GM19395 (cell line): Measurements from ENCODE around the gene CDON.
"Not testable (repeated sequence)": the region's sequence is repeated elsewhere in the genome, so short reads cannot be mapped to it uniquely, and the experiment has no call there.

Experiments used
- ATAC-seq: cut with Tn5 transposase; IDR thresholded peaks from one replicate; pipeline ENCODE4 v1.9.1; 2021; ENCODE audit warnings: mild to moderate bottlenecking, moderate library complexity; ENCODE audit not compliant: unreplicated experiment

The CDON gene

GRCh38 chr11:125925804-125926203 lies 136.9 kb downstream of the CDON start:
- ATAC-seq = no peak

- ATAC-seq = no peak
Observed at GRCh38 chr11:125925247-125925740, 137.4 kb downstream of the CDON start.

GRCh38 chr11:125924384-125925007 lies 138.2 kb downstream of the CDON start:
- no peak for ATAC-seq

- no peak for ATAC-seq
Observed at GRCh38 chr11:125923633-125924032, 139.0 kb downstream of the CDON start.

GRCh38 chr11:125923012-125923579 lies 139.6 kb downstream of the CDON start:
- ATAC-seq = peak; percentile 80

GRCh38 chr11:125922156-125922555 lies 140.5 kb downstream of the CDON start:
- ATAC-seq = no peak

GRCh38 chr11:125921042-125921441 lies 141.6 kb downstream of the CDON start:
- no peak for ATAC-seq

- ATAC-seq = no peak
Observed at GRCh38 chr11:125918140-125918840, 144.4 kb downstream of the CDON start.

GRCh38 chr11:125916683-125917347 lies 145.9 kb downstream of the CDON start:
- ATAC-seq = no peak

GRCh38 chr11:125914601-125915000 lies 148.1 kb downstream of the CDON start:
- not testable (repeated sequence) for ATAC-seq

- no peak for ATAC-seq
Observed at GRCh38 chr11:125910226-125910849, 152.3 kb downstream of the CDON start.
